Femur (tissue), 1 donor: ENCODE measurements around the gene TJP3.

Source experiments
- DNase-seq: peaks from one replicate; pipeline ENCODE4 v3.0.0-alpha.2; 2017

The TJP3 gene

GRCh38 chr19:3670796-3671679, 37.1 kb upstream of the TJP3 start:
- peak; percentile 88 for DNase-seq

- no peak for DNase-seq
Measured at GRCh38 chr19:3671680-3672574, 36.3 kb upstream of the TJP3 start.

- no peak for DNase-seq
Measured at GRCh38 chr19:3672575-3672948, 35.6 kb upstream of the TJP3 start.

- no peak for DNase-seq
Measured at GRCh38 chr19:3672993-3673392, 35.2 kb upstream of the TJP3 start.

- no peak for DNase-seq
Measured at GRCh38 chr19:3673506-3674439, 34.4 kb upstream of the TJP3 start.

GRCh38 chr19:3674784-3675543, 33.2 kb upstream of the TJP3 start:
- DNase-seq: no peak

GRCh38 chr19:3678188-3678587, 30.0 kb upstream of the TJP3 start:
- no peak for DNase-seq

- no peak for DNase-seq
Measured at GRCh38 chr19:3679138-3679537, 29.0 kb upstream of the TJP3 start.

- no peak for DNase-seq
Measured at GRCh38 chr19:3679581-3679980, 28.6 kb upstream of the TJP3 start.

- DNase-seq: no peak
Measured at GRCh38 chr19:3680939-3681338, 27.2 kb upstream of the TJP3 start.

- DNase-seq: no peak
Measured at GRCh38 chr19:3682286-3682685, 25.9 kb upstream of the TJP3 start.

GRCh38 chr19:3682741-3683404, 25.3 kb upstream of the TJP3 start:
- peak; percentile 53 for DNase-seq

GRCh38 chr19:3683405-3684053, 24.7 kb upstream of the TJP3 start:
- no peak for DNase-seq

GRCh38 chr19:3684054-3684816, 23.9 kb upstream of the TJP3 start:
- no peak for DNase-seq

- DNase-seq: no peak
Measured at GRCh38 chr19:3684817-3685410, 23.3 kb upstream of the TJP3 start.

GRCh38 chr19:3687393-3687773, 20.8 kb upstream of the TJP3 start:
- no peak for DNase-seq

GRCh38 chr19:3687774-3688706, 20.1 kb upstream of the TJP3 start:
- no peak for DNase-seq

GRCh38 chr19:3690551-3691371, 17.4 kb upstream of the TJP3 start:
- no peak for DNase-seq
